ENCODE data around the gene SMIM22. TPM values are rescaled to one million over a fixed set of nuclear protein-coding genes. Genes with fewer than 3 reads are reported as not detected.

SMIM22 gene
- total RNA-seq, 1 donor from 2014 or later = not detected

DNA sequence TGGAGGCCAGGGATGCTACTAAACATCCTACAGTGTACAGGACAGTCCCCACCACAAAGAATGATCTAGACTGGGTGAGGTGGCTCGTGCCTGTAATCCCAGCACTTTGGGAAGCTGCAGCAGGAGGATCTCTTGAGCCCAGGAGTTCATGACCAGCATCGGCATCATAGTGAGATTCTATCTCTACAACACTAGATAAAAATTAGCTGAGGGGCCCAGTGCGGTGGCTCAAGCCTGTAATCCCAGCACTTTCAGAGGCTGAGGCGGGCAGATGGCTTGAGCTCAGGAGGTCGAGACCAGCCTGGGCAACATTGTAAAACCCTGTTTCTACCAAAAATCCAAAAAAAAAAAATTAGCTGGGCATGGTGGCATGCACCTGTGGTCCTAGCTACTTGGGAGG lies 22.8 kb upstream of the SMIM22 start:
- no peak for DNase-seq
- no peaks in the 10 kb centered on the region for H3K36me3 ChIP-seq
- TF ChIP-seq, protein P1, sequence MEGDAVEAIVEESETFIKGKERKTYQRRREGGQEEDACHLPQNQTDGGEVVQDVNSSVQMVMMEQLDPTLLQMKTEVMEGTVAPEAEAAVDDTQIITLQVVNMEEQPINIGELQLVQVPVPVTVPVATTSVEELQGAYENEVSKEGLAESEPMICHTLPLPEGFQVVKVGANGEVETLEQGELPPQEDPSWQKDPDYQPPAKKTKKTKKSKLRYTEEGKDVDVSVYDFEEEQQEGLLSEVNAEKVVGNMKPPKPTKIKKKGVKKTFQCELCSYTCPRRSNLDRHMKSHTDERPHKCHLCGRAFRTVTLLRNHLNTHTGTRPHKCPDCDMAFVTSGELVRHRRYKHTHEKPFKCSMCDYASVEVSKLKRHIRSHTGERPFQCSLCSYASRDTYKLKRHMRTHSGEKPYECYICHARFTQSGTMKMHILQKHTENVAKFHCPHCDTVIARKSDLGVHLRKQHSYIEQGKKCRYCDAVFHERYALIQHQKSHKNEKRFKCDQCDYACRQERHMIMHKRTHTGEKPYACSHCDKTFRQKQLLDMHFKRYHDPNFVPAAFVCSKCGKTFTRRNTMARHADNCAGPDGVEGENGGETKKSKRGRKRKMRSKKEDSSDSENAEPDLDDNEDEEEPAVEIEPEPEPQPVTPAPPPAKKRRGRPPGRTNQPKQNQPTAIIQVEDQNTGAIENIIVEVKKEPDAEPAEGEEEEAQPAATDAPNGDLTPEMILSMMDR (IDR thresholded peaks at IDR 0.05; ENCODE audit: borderline replicate concordance) = no peak
- H3K27me3 ChIP-seq (ENCODE audit: low read depth) = no peaks in the 10 kb centered on the region
- intact Hi-C loops (cut with micrococcal nuclease) = no loop called here
- H3K4me1 ChIP-seq = peaks cover 15% of the 10 kb centered on the region
- no peaks in the 10 kb centered on the region for H3K9me3 ChIP-seq (replicated peaks)
- H3K4me3 ChIP-seq = no peak overlapping the region
- H3K27ac ChIP-seq (replicated peaks) = no peak overlapping the region

GRCh38 chr16:4775005-4775404 lies 20.2 kb upstream of the SMIM22 start:
- DNase-seq = no peak
- no peaks in the 10 kb centered on the region for H3K36me3 ChIP-seq
- H3K27me3 ChIP-seq (ENCODE audit: low read depth) = no peaks in the 10 kb centered on the region
- TF ChIP-seq, protein P1 (IDR thresholded peaks at IDR 0.05; ENCODE audit: borderline replicate concordance) = no peak
- H3K4me1 ChIP-seq = no peaks in the 10 kb centered on the region
- intact Hi-C loops (cut with micrococcal nuclease) = no loop called here
- H3K27ac ChIP-seq (replicated peaks) = no peak overlapping the region
- H3K9me3 ChIP-seq (replicated peaks) = no peaks in the 10 kb centered on the region
- no peak overlapping the region for H3K4me3 ChIP-seq

DNA sequence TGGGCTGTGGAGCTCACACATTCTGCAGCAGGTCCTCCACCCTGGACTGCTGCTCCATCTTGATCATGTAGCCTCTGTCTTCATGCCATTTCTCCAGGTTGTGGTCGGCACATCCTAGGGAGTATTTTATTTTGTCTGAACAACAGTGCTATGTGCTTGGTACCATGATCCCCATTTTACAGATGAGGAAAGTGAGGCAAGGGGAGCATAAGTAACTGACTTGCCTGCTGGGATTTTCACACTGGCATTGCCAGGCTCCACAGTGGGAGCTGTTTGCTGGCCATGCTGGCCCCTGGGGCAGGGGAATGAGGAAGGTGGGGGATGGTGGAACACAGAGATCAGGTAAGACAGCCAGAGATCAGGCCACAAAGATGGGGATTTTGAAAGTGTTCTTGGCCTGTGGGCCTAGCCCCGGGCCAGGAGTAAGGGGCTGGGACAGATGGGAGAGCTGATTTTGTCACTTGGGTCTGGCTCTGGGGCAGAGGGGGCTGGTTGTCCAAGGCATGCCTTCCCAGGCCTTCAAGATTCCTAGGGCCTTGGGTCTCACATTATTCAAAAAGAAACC lies 18.9 kb upstream of the SMIM22 start:
- no peaks in the 10 kb centered on the region for H3K4me1 ChIP-seq
- intact Hi-C loops (cut with micrococcal nuclease) = no loop called here
- H3K27ac ChIP-seq (replicated peaks) = no peak overlapping the region
- no peaks in the 10 kb centered on the region for H3K27me3 ChIP-seq (ENCODE audit: low read depth)
- no peak for DNase-seq
- no peaks in the 10 kb centered on the region for H3K36me3 ChIP-seq
- TF ChIP-seq, protein P1 (IDR thresholded peaks at IDR 0.05; ENCODE audit: borderline replicate concordance) = no peak
- H3K4me3 ChIP-seq = no peak overlapping the region
- no peaks in the 10 kb centered on the region for H3K9me3 ChIP-seq (replicated peaks)

GRCh38 chr16:4777339-4778049 lies 17.7 kb upstream of the SMIM22 start:
- H3K4me1 ChIP-seq = no peaks in the 10 kb centered on the region
- no peak for DNase-seq
- intact Hi-C loops (cut with micrococcal nuclease) = no loop called here
- no peaks in the 10 kb centered on the region for H3K36me3 ChIP-seq
- H3K9me3 ChIP-seq (replicated peaks) = no peaks in the 10 kb centered on the region
- no peak overlapping the region for H3K27ac ChIP-seq (replicated peaks)
- no peak overlapping the region for H3K4me3 ChIP-seq
- no peaks in the 10 kb centered on the region for H3K27me3 ChIP-seq (ENCODE audit: low read depth)
- TF ChIP-seq, protein P1 (IDR thresholded peaks at IDR 0.05; ENCODE audit: borderline replicate concordance) = no peak

DNA sequence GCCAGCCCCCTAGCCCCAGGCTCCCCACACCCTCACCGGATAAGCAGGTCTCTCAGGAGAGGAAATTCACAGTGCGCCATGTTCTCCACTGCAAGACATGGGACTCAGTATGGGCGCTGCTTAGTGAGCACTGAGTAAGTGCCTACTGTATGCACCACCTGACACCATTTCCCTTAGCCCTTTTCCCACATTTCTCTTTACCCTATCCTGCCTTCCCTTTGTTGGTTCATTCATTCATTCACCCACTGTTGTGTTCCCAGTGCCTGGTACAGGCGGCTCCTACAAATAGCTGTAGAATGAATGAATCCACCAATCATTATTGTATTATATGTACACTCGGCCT lies 17.1 kb upstream of the SMIM22 start:
- no peaks in the 10 kb centered on the region for H3K4me1 ChIP-seq
- TF ChIP-seq, protein P1 (IDR thresholded peaks at IDR 0.05; ENCODE audit: borderline replicate concordance) = no peak
- H3K27ac ChIP-seq (replicated peaks) = no peak overlapping the region
- no peaks in the 10 kb centered on the region for H3K36me3 ChIP-seq
- DNase-seq = no peak
- no peaks in the 10 kb centered on the region for H3K27me3 ChIP-seq (ENCODE audit: low read depth)
- H3K4me3 ChIP-seq = no peak overlapping the region
- intact Hi-C loops (cut with micrococcal nuclease) = no loop called here
- H3K9me3 ChIP-seq (replicated peaks) = no peaks in the 10 kb centered on the region

All from left ventricle myocardium inferior (tissue), 1 donor.